ENCODE measurements around the gene CNOT11. TPM values are rescaled to one million over a fixed set of nuclear protein-coding genes. Genes with fewer than 3 reads are reported as not detected.

The CNOT11 gene
- total RNA-seq, 1 experiment from 2014 or later: 57.8 TPM

- ChIA-PET RAD21 (ENCODE audit: low non-redundant PET in 1 of 2, low total read pairs in 2 of 2, uncharacterized antibody in 2 of 2, unreplicated experiment in 2 of 2) (no interaction called here), CTCF (interaction anchor here (1.2 kb wide), 1 partner anchor 250 kb away, joined by 4 read pairs; no protein-coding TSS in a partner anchor), POLR2A (no interaction called here)
- Histone ChIP-seq H3K9me2 (ENCODE audit: insufficient read depth) (no peaks in the 10 kb centered on the region), H3K4me3 (replicated peaks in 1 of 2; ENCODE audit: low read depth in 1 of 2, low read length in 2 of 2) (no peak overlapping the region), H3K4me1 (ENCODE audit: control insufficient read depth in 1 of 2, insufficient read depth in 2 of 2, low read length in 2 of 2) (peaks cover 4 to 17% of the 10 kb centered on the region in 2 experiments; a peak in 3 of 4 replicates), H3K36me3 (ENCODE audit: control insufficient read depth in 1 of 2, insufficient read depth in 2 of 2, low read length in 2 of 2) (peaks cover 26 to 45% of the 10 kb centered on the region in 2 experiments), H2AFZ (ENCODE audit: low read depth, low read length, poor library complexity, severe bottlenecking) (no peak overlapping the region), H3K27ac (ENCODE audit: low read depth, low read length) (no peak overlapping the region), H3K4me2 (ENCODE audit: low read length) (no peak overlapping the region), H3K79me2 (ENCODE audit: insufficient read depth, low read length) (peaks cover 38% of the 10 kb centered on the region), H3K9ac (ENCODE audit: low read length) (no peak overlapping the region), H3K27me3 (ENCODE audit: insufficient read depth, low read length) (no peaks in the 10 kb centered on the region), H3K9me3 (ENCODE audit: control insufficient read depth in 1 of 2, insufficient read depth in 1 of 2, low read depth in 1 of 2, low read length in 2 of 2) (no peaks in the 10 kb centered on the region), H4K20me1 (ENCODE audit: insufficient read depth) (no peaks in the 10 kb centered on the region)
- no TSS peak for BruUV-seq (replicated peaks)
- DNase-seq (ENCODE audit: low read depth, low spot score) (no peak), ATAC-seq (no peak)
- no peak for TF ChIP-seq ATF3 (IDR thresholded peaks at IDR 0.05)
- no peak for TF ChIP-seq SIN3A (IDR thresholded peaks at IDR 0.05; ENCODE audit: low read depth)
- TF ChIP-seq ZBTB33 (IDR thresholded peaks at IDR 0.05; ENCODE audit: extremely low read depth, insufficient replicate concordance, low read length): no peak
- no peak for TF ChIP-seq YY1 (IDR thresholded peaks at IDR 0.05; ENCODE audit: extremely low read depth, insufficient replicate concordance, low read depth, low read length)
- intact Hi-C loops (cut with micrococcal nuclease): no loop called here
These were observed 9.5 kb downstream of the CNOT11 start for GRCh38 chr2:101262142-101262541.

GRCh38 chr2:101263377-101263800 lies 10.7 kb downstream of the CNOT11 start:
- ATAC-seq (no peak), DNase-seq (ENCODE audit: low read depth, low spot score) (no peak)
- Histone ChIP-seq H2AFZ (ENCODE audit: low read depth, low read length, poor library complexity, severe bottlenecking) (no peak overlapping the region), H4K20me1 (ENCODE audit: insufficient read depth) (no peaks in the 10 kb centered on the region), H3K79me2 (ENCODE audit: insufficient read depth, low read length) (peaks cover 26% of the 10 kb centered on the region), H3K27ac (ENCODE audit: low read depth, low read length) (no peak overlapping the region), H3K9me3 (ENCODE audit: control insufficient read depth in 1 of 2, insufficient read depth in 1 of 2, low read depth in 1 of 2, low read length in 2 of 2) (no peaks in the 10 kb centered on the region), H3K4me1 (ENCODE audit: control insufficient read depth in 1 of 2, insufficient read depth in 2 of 2, low read length in 2 of 2) (peaks cover 4 to 14% of the 10 kb centered on the region in 2 experiments; a peak in 3 of 4 replicates), H3K27me3 (ENCODE audit: insufficient read depth, low read length) (no peaks in the 10 kb centered on the region), H3K4me2 (ENCODE audit: low read length) (no peak overlapping the region), H3K9me2 (ENCODE audit: insufficient read depth) (no peaks in the 10 kb centered on the region), H3K4me3 (replicated peaks in 1 of 2; ENCODE audit: low read depth in 1 of 2, low read length in 2 of 2) (no peak overlapping the region), H3K9ac (ENCODE audit: low read length) (no peak overlapping the region), H3K36me3 (ENCODE audit: control insufficient read depth in 1 of 2, insufficient read depth in 2 of 2, low read length in 2 of 2) (peaks cover 27 to 52% of the 10 kb centered on the region in 2 experiments)
- intact Hi-C loops (cut with micrococcal nuclease): no loop called here
- ChIA-PET RAD21 (ENCODE audit: low non-redundant PET in 1 of 2, low total read pairs in 2 of 2, uncharacterized antibody in 2 of 2, unreplicated experiment in 2 of 2) (no interaction called here), CTCF (no interaction called here), POLR2A (no interaction called here)
- TF ChIP-seq POLR2A (IDR thresholded peaks at IDR 0.05; ENCODE audit: borderline replicate concordance, extremely low read depth, insufficient read depth, insufficient read length): no peak
- BruUV-seq (replicated peaks): no TSS peak

All from HCT116 (cell line).